Measurements from ENCODE around the gene ALKBH6.
"Not testable (repeated sequence)": the region's sequence is repeated elsewhere in the genome, so short reads cannot be mapped to it uniquely, and the experiment has no call there.

The ALKBH6 gene

GRCh38 chr19:35992907-35993765 is 20.9 kb downstream of the ALKBH6 start:
- DNase-seq, result no peak

- no peak for DNase-seq
Measured at GRCh38 chr19:35991731-35992450, 22.1 kb downstream of the ALKBH6 start.

GRCh38 chr19:35990771-35991730 is 23.0 kb downstream of the ALKBH6 start:
- DNase-seq, result no peak

- no peak for DNase-seq
Measured at GRCh38 chr19:35990156-35990555, 23.9 kb downstream of the ALKBH6 start.

- no peak for DNase-seq
Measured at GRCh38 chr19:35988824-35989223, 25.2 kb downstream of the ALKBH6 start.

- no peak for DNase-seq
Measured at GRCh38 chr19:35987571-35987896, 26.5 kb downstream of the ALKBH6 start.

GRCh38 chr19:35986664-35987570 is 27.1 kb downstream of the ALKBH6 start:
- DNase-seq, result no peak

GRCh38 chr19:35986111-35986510 is 27.9 kb downstream of the ALKBH6 start:
- no peak for DNase-seq

GRCh38 chr19:35983177-35983576 is 30.8 kb downstream of the ALKBH6 start:
- DNase-seq, result no peak

- not testable (repeated sequence) for DNase-seq
Measured at GRCh38 chr19:35980997-35981396, 33.0 kb downstream of the ALKBH6 start.

- no peak for DNase-seq
Measured at GRCh38 chr19:35978832-35979365, 35.1 kb downstream of the ALKBH6 start.

- DNase-seq, result no peak
Measured at GRCh38 chr19:35978271-35978670, 35.7 kb downstream of the ALKBH6 start.

GRCh38 chr19:35977446-35978222 is 36.4 kb downstream of the ALKBH6 start:
- DNase-seq, result no peak

GRCh38 chr19:35975608-35976214 is 38.3 kb downstream of the ALKBH6 start:
- DNase-seq, result no peak

- no peak for DNase-seq
Measured at GRCh38 chr19:35973487-35973886, 40.5 kb downstream of the ALKBH6 start.

GRCh38 chr19:35966771-35967170 is 47.2 kb downstream of the ALKBH6 start:
- no peak for DNase-seq

- DNase-seq, result no peak
Measured at GRCh38 chr19:35963514-35963913, 50.5 kb downstream of the ALKBH6 start.

- DNase-seq, result no peak
Measured at GRCh38 chr19:35960432-35960972, 53.5 kb downstream of the ALKBH6 start.

GRCh38 chr19:35959968-35960320 is 54.1 kb downstream of the ALKBH6 start:
- DNase-seq, result no peak
